Loucy (cell line): ENCODE data around the gene ARID3B.
A peak's percentile ranks its signal among the peaks of the same experiment; 100 is the strongest.

Experiments used
- H2AFZ ChIP-seq: fragments of 200-600 bp; sonication (generic); 2 replicates; pipeline ENCODE4 v1.6.0; 2016; ENCODE audit warnings: antibody characterized with exemption, mild to moderate bottlenecking, low read length, moderate library complexity
- H3F3A ChIP-seq: fragments of 200-600 bp; 2 replicates; pipeline ENCODE4 v1.6.0; 2016; ENCODE audit warnings: antibody characterized with exemption, low read depth, mild to moderate bottlenecking
- H3K27me3 ChIP-seq: fragments of 200-600 bp; sonication (generic); 2 replicates; pipeline ENCODE4 v1.6.1; 2014; ENCODE audit warnings: low read length, mild to moderate bottlenecking; ENCODE audit not compliant: insufficient read depth, poor library complexity, severe bottlenecking
- H3K36me3 ChIP-seq: fragments of 200-600 bp; sonication (generic); 2 replicates; pipeline ENCODE4 v1.6.1; 2016; ENCODE audit warnings: low read length; ENCODE audit not compliant: insufficient read depth
- H3K4me1 ChIP-seq: fragments of 200-600 bp; sonication (generic); 2 replicates; pipeline ENCODE4 v1.5.1; 2014; ENCODE audit warnings: low read length, mild to moderate bottlenecking; ENCODE audit not compliant: insufficient read depth, poor library complexity, severe bottlenecking
- H3K4me2 ChIP-seq: fragments of 200-600 bp; sonication (generic); 2 replicates; pipeline ENCODE4 v1.6.0; 2014; ENCODE audit warnings: antibody characterized with exemption, low read length, low read depth, mild to moderate bottlenecking; ENCODE audit not compliant: poor library complexity, severe bottlenecking
- H3K4me3 ChIP-seq: fragments of 200-600 bp; sonication (generic); 2 replicates; pipeline ENCODE4 v1.5.1; 2014; ENCODE audit warnings: low read length, mild to moderate bottlenecking, mixed read lengths; ENCODE audit not compliant: poor library complexity, severe bottlenecking
- H3K79me2 ChIP-seq: fragments of 200-600 bp; sonication (generic); 2 replicates; pipeline ENCODE4 v1.6.1; 2014; ENCODE audit warnings: low read length; ENCODE audit not compliant: insufficient read depth
- H3K9ac ChIP-seq: fragments of 200-600 bp; sonication (generic); 2 replicates; pipeline ENCODE4 v1.6.0; 2014; ENCODE audit warnings: mild to moderate bottlenecking, low read depth, low read length, moderate library complexity; ENCODE audit not compliant: poor library complexity, severe bottlenecking
- H3K9me2 ChIP-seq: fragments of 200-600 bp; sonication (generic); replicated peaks from 2 replicates; pipeline ENCODE4 v1.6.1; 2016; ENCODE audit warnings: low read depth, low read length, mixed read lengths
- H3K9me3 ChIP-seq: fragments of 200-600 bp; sonication (generic); 2 replicates; pipeline ENCODE4 v1.6.1; 2014; ENCODE audit warnings: mild to moderate bottlenecking, antibody characterized with exemption, low read length, low read depth; ENCODE audit not compliant: insufficient read depth
- H4K20me1 ChIP-seq: fragments of 200-600 bp; sonication (generic); 2 replicates; pipeline ENCODE4 v1.6.0; 2014; ENCODE audit warnings: antibody characterized with exemption, low read length, mild to moderate bottlenecking; ENCODE audit not compliant: insufficient read depth, poor library complexity, severe bottlenecking
- EZH2phosphoT487 ChIP-seq: fragments of 200-600 bp; IDR thresholded peaks from 2 replicates; pipeline ENCODE4 v1.6.1; 2018; ENCODE audit warnings: antibody characterized with exemption, mild to moderate bottlenecking, moderate library complexity, borderline replicate concordance
- TF ChIP-seq, protein P1 (sequence below): fragments of 200-600 bp; sonication (generic); conservative IDR thresholded peaks from 2 replicates; pipeline ENCODE4 v1.5.1; 2014; ENCODE audit warnings: mild to moderate bottlenecking, antibody characterized with exemption, low read length

ARID3B gene

DNA sequence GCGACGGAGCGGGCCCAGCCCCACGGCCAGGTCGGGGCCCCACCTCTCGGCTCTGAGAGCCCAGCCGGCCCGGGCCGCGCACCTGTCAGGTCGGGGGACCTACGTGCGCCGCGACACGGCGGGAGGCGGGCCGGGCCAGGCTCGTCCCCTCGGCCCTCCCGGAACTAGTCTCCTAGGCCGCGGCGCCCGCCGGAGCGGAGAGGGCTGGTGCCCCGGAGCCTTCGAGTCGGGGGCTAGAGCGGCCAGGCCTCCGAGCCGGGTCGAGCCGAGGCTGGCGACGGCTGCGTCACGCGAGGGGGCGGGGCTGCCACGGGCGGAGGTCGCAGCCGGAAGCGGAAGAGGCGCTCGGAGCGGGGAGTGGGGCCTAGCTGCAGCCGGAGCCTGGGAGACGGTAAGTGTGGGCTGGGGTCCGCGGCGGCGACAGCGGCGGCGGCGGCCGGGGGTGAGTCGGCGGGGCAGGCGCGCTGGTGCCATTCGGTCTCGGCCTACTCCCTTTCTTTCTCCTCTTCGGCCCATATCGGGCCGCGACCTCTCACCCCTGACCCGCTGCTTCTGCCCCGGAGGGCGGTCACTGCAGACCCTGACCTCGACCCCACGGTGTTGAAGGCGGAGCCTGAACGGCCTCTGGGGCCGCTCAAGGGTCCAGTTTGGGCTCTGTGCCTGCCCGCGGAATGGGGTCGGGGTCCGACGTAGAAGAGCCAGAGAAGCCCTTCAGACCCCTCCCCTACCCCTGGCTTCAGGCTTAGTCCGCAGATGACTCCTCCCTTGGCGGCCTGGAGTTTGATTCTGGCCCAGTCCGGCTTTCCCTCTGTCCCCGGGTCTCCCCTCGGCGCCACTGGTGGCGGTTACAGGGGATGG is 74.7 kb downstream of the ARID3B start, which contains the start of gene CLK3:
Gene CLK3 (plus strand): TSS at position 329 of the 858 bp plus-strand sequence. CDS start 3,361 bp downstream, outside the sequence.
- Histone ChIP-seq H3K4me2 (peak within 1 kb of the TSS; percentile 96), H3K9ac (peak within 1 kb of the TSS; percentile 93), H3K4me1 (peaks cover 27% of the 10 kb centered on the region), H3K27me3 (no peaks in the 10 kb centered on the region), H3K4me3 (peak within 1 kb of the TSS; percentile 85), H3K36me3 (peaks cover 18% of the 10 kb centered on the region; the same call in 1 of the 2 replicates), H3K9me2 (no peaks in the 10 kb centered on the region), H3K9me3 (no peaks in the 10 kb centered on the region), H4K20me1 (peaks cover 50% of the 10 kb centered on the region), H2AFZ (peak within 1 kb of the TSS; percentile 91), H3F3A (no peaks in the 10 kb centered on the region), H3K79me2 (peaks cover 52% of the 10 kb centered on the region)
- TF ChIP-seq, protein P1, sequence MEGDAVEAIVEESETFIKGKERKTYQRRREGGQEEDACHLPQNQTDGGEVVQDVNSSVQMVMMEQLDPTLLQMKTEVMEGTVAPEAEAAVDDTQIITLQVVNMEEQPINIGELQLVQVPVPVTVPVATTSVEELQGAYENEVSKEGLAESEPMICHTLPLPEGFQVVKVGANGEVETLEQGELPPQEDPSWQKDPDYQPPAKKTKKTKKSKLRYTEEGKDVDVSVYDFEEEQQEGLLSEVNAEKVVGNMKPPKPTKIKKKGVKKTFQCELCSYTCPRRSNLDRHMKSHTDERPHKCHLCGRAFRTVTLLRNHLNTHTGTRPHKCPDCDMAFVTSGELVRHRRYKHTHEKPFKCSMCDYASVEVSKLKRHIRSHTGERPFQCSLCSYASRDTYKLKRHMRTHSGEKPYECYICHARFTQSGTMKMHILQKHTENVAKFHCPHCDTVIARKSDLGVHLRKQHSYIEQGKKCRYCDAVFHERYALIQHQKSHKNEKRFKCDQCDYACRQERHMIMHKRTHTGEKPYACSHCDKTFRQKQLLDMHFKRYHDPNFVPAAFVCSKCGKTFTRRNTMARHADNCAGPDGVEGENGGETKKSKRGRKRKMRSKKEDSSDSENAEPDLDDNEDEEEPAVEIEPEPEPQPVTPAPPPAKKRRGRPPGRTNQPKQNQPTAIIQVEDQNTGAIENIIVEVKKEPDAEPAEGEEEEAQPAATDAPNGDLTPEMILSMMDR = no peak
- TF ChIP-seq EZH2phosphoT487 = no peak

DNA sequence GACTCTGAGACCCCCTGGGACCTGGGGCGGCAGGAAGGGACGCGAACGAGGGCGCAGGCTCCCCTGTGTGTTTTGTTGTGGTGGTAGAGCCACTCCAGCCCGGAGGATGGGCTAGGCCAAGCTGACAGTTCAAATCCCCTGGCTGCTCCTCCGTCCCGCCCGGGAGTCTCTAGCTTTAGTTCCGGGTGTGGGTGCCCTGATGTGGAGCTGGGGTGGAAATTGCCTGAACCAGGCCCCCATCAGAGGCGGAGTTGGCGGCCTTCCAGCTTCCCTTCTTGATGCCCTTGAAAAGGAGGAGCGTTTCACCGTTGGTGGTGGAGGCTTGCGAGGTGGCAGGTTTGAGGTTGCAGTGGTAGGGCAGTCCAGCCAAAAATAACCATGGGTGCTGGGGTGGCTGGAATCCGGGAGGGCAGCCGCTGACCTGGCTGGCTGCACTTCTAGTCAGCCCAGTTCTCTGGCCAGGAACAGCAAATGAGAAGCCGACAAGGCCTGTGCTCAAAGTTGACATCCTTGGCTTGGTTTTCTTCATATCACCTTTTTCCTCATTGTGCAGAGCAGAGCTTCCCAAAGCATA is 75.4 kb downstream of the ARID3B start:
- no peak overlapping the region for H2AFZ ChIP-seq

DNA sequence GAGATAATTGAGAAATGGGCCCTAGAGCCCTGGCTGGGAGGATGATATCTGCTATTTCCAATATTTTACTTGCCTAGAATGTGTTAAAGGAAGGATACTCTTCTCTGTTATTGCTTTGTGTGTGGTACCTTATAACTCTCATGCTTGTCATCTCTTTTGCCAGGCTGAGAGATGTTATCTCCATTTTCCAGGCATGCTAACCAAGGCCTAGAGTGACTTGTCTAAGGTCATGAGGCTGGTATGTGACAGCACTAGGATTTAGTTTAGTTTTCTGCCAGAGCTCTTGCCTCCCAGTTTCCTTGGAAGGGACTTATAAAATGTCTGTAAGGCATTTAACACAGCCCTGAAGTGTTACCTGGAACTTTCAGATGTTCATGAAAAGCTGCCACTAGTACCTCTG is 76.0 kb downstream of the ARID3B start:
- H3K4me2 ChIP-seq = peak overlapping the region; percentile 96
- H3F3A ChIP-seq = no peaks in the 10 kb centered on the region
- no peaks in the 10 kb centered on the region for H3K27me3 ChIP-seq
- H3K9me3 ChIP-seq = no peaks in the 10 kb centered on the region
- peaks cover 62% of the 10 kb centered on the region for H4K20me1 ChIP-seq
- peaks cover 64% of the 10 kb centered on the region for H3K79me2 ChIP-seq
- H3K9me2 ChIP-seq = no peaks in the 10 kb centered on the region
- no peak for TF ChIP-seq EZH2phosphoT487
- TF ChIP-seq, protein P1 = no peak
- peaks cover 29% of the 10 kb centered on the region; the same call in 1 of the 2 replicates for H3K36me3 ChIP-seq
- peaks cover 27% of the 10 kb centered on the region for H3K4me1 ChIP-seq
- H3K4me3 ChIP-seq = peak overlapping the region; percentile 85
- peak overlapping the region; percentile 93 for H3K9ac ChIP-seq
- H2AFZ ChIP-seq = no peak overlapping the region

More for the DNA sequence above, 75.4 kb downstream of the ARID3B start:
- Histone ChIP-seq H3K27me3 (no peaks in the 10 kb centered on the region), H3F3A (no peaks in the 10 kb centered on the region), H3K4me2 (peak overlapping the region; percentile 96), H3K4me3 (peak overlapping the region; percentile 85), H3K9me2 (no peaks in the 10 kb centered on the region), H3K9ac (peak overlapping the region; percentile 93), H3K36me3 (peaks cover 24% of the 10 kb centered on the region; the same call in 1 of the 2 replicates), H3K4me1 (peaks cover 27% of the 10 kb centered on the region), H3K9me3 (no peaks in the 10 kb centered on the region), H4K20me1 (peaks cover 57% of the 10 kb centered on the region), H3K79me2 (peaks cover 59% of the 10 kb centered on the region)
- no peak for TF ChIP-seq EZH2phosphoT487
- TF ChIP-seq, protein P1 = no peak
